ENCODE measurements around the gene DYNLL2.

DNA sequence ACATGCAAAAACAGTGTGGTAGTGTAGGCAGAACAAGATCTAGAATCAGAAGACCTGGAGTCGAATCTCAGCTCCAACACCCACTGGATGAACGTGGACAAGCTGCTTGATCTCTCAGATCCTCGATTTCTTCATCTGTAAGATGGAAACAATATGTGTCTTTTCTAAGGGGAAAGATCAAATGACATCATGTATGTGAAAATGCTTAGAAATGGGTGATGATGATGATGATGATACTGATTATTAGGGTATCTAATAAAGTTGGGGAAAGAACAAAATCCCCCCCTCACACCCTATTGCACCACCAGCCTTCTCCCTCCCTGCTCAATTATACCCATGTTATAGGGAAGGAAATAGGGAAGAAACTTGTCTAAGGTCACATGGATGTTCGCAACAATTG, 10.9 kb downstream of the DYNLL2 start:
- TF ChIP-seq ZNF274 (IDR thresholded peaks at IDR 0.05; ENCODE audit: low read depth, low read length) = no peak
- TF ChIP-seq YY1 (IDR thresholded peaks at IDR 0.05; ENCODE audit: insufficient read depth, insufficient read length) = no peak
- TF ChIP-seq SUZ12 (IDR thresholded peaks at IDR 0.05; ENCODE audit: extremely low read depth, insufficient read depth, insufficient read length) = no peak
